Activated CD4-positive, alpha-beta T cell treated with anti-CD3 and anti-CD28 coated beads, Interleukin-10, Interleukin-2, amounts not matched to agents 100 ng/mL and 50 ng/mL, durations not matched to agents 16 hours and 8 hours (primary cell): ENCODE results near the gene ODAPH.
"Not testable (repeated sequence)": the region's sequence is repeated elsewhere in the genome, so short reads cannot be mapped to it uniquely, and the experiment has no call there.

Experiments used
- DNase-seq: peaks from one replicate; pipeline ENCODE4 v3.0.0-alpha.2; 2020

ODAPH gene, protein sequence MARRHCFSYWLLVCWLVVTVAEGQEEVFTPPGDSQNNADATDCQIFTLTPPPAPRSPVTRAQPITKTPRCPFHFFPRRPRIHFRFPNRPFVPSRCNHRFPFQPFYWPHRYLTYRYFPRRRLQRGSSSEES

DNA sequence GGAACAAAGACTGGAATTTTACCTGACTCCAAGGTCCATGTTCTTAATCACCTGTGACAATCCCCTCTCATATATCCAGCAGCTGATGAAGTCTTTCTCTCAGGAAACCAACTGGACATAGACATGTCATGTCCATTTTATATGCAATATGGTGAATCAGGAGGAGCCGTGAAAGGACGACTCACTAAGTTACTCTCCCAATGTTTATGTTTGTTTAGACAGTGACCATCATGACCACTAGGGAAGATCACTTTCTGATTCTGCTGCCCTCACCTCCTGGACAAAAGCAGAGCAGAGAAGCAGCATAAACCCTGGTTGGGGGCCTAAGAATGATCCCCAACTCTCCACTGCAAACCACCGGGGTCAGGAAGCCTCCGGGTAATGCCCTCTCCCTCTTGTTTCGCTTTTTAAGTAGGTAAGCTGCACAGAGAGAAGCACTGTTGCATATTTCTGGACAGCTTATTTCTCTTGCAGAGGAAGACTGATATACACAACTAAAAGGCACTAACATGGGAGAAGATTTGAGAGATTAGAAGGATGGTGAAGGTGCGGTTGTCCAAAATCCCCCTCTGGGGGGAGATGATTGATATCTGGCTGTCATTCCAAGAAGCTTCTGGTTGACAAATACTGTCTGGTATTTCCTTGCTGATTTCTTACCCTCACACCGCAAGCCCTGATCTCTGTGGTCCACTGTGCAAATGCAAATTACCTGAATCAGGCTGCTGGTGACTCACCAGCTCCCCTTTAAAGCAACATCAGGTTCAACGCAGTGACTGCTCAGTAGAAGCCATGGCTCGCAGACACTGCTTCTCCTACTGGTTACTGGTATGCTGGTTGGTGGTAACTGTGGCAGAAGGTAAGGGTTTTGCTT lies at the start of gene ODAPH:
ODAPH (plus strand) TSS at position 773 of the 871 bp plus-strand sequence; CDS start at position 790, 17 bp downstream.
- peak; percentile 79 for DNase-seq

DNA sequence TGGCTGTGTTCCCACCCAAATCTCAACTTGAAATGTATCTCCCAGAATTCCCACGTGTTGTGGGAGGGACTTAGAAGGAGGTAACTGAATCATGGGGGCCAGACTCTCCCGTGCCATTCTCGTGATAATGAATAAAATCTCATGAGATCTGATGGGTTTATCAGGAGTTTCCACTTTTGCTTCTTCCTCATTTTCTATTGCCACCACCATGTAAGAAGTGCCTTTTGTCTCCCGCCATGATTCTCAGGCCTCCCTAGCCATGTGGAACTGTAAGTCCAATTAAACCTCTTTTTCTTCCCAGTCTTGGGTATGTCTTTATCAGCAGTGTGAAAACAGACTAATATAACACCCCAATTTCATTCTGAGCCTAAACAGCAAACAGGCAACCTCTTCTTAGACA lies 46.3 kb upstream of the ODAPH start:
- DNase-seq = not testable (repeated sequence)

DNA sequence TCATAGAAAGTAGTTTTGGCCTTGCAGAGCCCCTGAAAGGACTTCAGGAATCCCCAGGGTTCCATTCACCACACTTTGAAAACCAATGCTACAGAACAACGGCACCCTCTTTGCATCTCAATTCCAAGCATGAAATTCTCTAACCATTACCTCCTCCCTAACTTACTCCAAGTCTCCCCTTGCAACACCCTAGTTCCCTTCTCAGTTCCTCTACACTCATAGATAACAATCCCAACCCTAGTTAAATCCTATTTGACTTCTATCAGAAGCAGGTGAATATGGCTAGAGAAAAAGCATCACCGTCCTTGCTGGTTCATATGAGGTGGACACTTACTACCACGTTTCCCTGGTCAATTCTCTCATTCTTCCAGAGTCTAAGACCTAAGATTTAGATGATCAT lies 44.0 kb upstream of the ODAPH start:
- no peak for DNase-seq

DNA sequence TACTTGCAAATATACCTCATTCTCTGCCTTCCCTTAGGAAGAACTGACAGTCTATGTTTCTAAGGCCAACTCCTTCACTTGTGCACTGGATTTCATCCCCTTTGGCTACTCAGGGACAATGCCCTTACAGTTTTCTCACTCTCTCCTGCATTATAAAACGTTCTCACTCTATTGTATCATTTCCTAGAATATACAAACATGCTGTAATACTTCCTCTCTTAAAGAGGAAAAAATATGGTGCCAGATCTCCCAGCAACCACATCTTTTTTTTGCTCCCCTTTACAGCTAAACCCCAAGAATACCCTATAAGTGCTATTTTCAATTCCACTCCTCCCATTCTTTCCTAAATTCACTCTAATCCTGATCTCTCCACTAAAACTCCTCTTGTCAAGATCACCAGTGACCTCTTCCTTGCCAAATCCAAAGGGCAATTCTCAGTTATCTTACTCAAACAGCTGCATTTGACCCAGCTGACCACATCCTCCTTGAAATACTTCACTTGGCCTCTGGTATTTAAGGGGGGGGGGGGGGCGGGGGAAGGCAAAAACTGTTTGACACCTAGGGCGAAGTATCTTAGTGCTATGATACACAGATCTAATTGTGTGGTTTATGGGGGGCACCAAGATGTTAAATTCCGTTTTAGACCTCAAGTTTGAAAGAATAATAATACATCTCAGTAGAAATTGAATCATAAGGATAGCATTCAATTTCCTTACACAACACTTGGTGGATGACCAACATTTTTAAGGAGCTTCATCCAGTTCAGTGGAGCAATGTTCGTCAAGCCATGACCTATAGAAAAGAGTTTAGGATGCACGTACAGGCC lies 43.3 kb upstream of the ODAPH start:
- peak; percentile 45 for DNase-seq

DNA sequence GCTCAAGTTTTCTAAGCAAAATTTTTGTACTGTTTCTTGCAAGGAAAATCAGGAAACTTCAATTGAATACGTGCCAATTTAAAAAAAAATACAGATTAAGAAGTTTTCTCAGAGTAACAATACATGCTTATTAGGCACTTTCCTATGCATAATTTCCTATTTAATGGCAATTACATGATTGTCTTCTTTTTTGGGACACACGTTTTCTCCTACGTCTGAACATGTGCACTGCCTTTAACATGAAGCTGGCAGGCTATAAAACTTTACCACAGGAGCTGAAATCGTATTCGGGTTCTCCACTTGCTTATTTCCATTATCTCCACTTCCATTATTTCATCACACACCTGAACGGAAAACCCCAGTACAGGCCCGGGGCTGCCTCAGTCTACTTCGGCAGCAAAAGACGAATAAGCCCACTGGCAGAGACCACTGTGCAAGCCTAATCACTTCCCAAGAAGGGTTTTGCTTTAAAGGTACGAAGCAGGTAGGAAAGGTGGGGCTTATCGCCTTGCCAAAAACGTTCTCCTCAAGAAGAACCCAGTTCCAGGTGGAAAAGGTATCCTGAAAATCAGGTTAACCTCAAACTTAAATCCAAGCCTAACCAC lies 42.2 kb upstream of the ODAPH start:
- DNase-seq = peak; percentile 3

DNA sequence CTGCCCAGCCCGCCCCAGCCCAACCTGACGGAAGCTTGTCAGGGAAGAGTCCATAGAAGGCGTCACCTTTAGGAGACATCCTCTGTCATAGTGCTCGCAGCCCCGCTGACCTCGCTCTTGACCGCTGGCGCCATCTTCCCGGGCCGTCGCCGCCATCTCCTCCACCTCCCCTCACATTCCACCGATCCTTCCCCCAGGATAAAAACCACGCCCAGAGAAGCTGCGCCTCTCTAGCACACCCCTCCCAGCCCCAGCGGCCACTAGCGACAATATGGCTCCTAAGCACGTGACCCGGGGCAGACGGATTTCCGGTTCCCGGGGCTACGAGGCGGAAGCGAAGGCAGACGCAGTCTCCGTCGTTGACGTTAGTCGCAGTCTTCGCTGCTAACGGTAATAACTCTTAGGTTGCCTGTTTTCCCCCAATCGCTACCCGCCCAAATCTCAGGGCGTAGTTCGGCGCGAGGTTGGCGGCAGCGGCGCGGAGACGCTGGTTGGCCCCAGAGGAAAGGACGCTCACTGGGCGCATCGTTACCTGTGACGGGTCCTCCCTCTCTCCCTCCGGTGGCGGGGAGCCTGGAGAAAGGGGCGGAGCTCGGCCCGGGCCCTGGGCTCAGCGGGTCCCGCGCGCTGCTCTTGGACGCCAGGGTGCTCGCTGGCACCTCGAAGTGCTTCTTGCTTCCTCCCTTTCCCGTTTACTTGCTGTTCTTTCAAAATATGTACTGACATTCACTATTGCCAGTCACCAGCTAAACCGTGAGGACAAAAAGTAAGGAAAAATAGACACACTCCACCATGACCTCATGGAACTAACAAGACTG lies 41.5 kb upstream of the ODAPH start, which contains the start of the genes RCHY1 and THAP6:
RCHY1 (minus strand) TSS at position 273 of the 818 bp plus-strand sequence; CDS start at position 156, 117 bp downstream.
THAP6 (plus strand) TSS at position 343 of the 818 bp plus-strand sequence. CDS start 980 bp downstream, outside the sequence.
- peak; percentile 96 for DNase-seq

DNA sequence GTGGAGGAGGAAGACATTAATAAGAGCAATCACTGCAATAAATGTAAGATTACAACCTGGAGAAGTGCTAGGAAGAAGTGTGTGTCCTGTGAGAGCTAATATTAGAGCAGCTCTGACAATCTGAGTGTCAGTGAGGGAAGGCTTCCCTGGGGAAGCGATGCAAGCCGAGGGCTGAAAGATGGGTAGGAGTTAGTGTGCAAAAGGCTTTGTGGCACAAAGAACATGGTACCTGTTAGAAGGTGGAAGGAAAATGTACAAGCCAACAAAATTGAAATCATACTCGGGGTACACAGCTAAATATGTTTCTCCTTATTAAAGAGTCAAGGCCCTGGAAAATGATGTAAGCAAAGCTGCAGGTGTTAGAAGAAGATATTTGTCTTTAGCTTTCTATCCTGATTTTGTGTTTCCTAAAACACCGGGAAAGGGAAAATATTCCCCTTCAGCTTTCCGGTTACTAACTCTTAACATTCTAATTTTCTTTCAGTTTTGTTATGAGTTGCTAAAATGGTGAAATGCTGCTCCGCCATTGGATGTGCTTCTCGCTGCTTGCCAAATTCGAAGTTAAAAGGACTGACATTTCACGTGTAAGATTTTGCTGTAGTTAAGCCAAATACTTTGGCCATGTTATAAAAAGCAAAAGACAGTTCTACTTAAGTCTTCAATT lies 40.8 kb upstream of the ODAPH start:
- DNase-seq = peak; percentile 63

DNA sequence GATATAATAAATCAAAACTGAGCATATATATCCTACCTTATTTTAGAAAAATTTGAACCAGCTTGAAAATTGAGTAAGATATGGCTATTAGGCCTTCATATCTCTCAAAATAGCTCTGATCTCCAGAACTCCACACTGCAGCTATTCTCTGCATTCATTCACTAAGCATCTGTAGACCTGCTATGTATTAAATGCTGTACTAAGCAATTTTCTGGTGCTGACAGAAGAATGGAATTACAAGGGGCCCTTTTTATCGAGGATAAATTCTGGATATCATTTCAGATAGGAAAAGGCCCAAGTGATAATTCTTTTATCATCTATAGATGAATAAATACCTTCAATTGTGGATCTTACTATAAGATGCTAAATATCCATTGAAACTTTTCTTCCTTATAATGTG lies 39.7 kb upstream of the ODAPH start:
- DNase-seq = no peak

DNA sequence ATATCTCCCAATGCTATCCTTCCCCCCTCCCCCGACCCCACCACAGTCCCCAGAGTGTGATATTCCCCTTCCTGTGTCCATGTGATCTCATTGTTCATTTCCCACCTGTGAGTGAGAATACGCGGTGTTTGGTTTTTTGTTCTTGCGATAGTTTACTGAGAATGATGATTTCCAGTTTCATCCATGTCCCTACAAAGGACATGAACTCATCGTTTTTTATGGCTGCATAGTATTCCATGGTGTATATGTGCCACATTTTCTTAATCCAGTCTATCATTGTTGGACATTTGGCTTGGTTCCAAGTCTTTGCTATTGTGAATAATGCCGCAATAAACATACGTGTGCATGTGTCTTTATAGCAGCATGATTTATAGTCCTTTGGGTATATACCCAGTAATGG lies 36.4 kb upstream of the ODAPH start:
- DNase-seq = not testable (repeated sequence)

DNA sequence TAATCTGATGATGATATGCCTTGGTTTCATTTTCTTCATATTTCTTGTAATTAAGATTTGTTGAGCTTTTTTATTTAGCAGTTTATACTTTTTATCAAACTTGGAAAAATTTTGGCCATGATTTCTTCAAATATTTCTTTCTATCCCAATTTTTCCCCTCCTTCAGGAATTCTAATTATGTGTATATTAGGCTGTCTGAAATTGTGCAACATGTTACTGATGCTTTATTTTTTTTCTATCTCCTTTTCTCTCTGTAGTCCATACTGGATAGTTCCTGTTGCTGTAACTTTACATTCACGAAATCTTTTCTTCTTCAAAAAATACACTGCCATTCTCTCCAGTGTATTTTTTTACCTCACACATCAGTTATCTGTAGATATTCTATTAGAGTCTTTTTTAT lies 30.8 kb upstream of the ODAPH start:
- no peak for DNase-seq

DNA sequence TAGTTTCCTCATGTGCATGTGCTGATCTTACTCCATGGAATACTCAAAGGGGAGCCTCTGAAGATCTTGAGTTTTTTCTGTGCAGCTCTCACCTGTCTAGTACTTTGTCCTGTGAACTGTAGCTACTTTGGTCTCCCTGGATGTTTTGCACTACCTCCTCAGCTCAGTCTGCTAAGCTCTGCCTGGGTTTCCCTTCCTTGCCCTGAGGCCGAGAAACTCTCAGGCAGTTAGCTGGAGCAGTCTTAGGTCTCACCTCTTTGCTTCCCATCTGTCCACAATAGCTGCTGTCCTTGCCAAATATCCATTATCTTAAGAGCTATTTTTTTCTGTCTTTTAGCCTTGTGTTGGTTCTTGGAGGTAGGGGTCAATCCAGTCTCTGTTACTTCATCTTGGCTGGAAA lies 30.0 kb upstream of the ODAPH start:
- no peak for DNase-seq

DNA sequence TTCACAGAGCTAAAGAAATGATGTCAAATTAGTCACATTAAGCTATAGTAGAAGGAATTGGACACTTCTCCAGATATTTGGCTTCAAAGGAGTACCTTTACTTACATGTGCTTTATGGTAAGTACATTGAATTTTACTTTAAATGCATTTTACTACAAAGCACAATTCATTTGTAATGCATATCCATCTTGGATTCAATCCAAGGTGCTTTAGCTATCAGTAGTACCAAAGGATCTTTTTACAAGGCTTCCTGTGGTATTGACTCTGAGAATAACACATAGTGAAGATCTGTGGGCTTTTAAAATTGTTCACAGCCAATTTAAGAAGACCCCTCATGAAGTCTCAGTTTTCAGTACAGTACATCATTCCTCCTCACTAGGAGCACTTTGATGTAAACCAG lies 28.4 kb upstream of the ODAPH start:
- DNase-seq = no peak

DNA sequence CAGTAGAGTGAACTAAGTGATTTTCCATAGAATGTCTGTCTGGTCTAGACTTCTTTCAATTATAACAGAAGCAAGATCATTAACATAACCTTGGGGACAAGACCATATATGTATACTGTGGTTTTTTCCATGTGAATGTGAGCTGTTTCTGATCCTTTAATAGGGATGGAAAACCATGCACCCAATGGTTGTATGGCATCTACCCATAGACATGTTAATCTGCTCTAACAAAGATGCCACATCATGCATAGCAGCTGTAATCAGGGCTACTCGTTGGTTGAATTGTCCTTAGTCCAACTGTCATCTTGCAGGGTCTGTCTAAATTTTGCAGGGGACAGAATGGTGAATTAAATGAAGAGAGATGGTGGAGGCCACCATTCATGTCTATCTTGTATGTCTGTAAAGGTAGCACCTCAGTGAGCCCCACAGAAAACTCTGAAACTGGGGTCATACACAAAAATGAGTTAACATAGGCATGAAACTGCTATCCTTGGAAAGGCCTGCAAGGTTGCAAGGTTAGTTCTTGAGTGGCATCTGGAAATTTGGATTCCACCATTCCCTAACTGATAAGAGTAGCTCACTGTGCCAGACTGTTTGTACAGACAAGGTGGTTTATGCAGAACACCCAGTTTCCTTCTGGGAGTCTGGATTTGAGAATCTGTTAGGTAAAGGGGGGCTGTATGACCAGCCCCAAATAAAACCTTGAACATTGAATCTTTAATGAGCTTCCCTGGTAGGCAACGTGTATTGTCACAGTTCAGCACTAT lies 25.1 kb upstream of the ODAPH start:
- no peak for DNase-seq

DNA sequence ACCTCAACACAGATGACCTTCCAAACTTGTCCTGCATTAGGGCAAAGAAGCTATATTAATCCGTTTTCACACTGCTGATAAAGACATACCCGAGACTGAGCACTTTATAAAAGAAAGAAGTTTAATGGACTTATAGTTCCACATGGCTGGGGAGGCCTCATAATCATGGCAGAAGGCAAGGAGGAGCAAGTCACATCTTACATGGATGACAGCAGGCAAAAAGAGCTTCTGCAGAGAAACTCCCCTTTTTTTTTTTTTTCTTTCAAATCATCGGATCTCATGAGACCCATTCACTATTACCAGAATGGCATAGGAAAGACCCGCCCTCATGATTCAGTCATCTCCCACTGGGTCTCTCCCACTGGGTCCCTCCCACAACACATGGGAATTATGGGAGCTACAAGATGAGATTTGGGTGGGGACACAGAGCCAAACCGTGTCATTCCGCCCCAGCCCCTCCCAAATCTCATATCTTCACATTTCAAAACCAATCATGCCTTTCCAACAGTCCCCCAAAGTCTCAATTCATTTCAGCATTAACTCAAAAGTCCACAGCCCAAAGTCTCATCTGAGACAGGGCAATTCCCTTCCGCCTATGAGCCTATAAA lies 24.2 kb upstream of the ODAPH start:
- DNase-seq = not testable (repeated sequence)

DNA sequence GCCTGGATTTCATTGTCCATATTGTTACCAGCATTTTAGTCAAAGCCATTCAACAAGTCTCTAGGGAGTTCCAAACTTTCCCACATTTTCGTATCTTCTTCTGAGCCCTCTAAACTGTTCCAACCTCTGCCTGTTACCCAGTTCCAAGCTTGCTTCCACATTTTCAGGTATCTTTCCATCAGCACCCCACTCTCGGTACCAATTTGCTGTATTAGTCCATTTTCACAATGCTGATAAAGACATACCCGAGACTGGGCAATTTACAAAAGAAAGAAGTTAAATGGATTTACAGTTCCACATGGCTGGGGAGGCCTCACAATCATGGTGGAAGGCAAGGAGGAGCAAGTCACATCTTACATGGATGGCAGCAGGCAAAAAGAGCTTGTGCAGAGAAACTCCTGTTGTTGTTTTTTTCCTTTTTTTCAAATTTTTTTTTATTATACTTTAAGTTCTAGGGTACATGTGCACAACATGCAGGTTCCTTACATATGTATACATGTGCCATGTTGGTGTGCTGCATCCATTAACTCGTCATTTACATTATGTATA lies 22.5 kb upstream of the ODAPH start:
- not testable (repeated sequence) for DNase-seq

DNA sequence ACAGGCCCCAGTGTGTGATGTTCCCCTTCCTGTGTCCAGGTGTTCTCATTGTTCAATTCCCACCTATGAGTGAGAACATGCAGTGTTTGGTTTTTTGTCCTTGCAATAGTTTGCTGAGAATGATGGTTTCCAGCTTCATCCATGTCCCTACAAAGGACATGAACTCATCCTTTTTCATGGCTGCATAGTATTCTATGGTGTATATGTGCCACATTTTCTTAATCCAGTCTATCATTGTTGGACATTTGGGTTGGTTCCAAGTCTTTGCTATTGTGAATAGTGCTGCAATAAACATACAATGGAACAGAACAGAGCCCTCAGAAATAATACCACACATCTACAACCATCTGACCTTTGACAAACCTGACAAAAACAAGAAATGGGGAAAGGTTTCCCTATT lies 21.9 kb upstream of the ODAPH start:
- not testable (repeated sequence) for DNase-seq

DNA sequence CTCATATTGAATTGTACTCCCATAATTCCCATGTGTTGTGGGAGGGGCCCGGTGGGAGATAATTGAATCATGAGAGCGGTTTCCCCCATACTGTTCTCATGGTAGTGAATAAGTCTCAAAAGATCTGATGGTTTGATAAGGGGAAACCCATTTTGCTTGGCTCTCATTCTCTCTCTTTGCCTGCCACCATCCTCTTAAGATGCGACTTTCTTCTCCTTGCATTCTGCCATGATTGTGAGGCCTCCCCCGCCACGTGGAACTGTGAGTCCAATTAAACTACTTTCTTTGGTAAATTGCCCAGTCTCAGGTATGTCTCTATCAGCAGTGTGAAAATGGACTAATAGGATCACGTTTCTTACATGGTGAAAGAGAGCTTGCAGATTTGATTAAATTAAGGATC lies 18.6 kb upstream of the ODAPH start:
- not testable (repeated sequence) for DNase-seq

DNA sequence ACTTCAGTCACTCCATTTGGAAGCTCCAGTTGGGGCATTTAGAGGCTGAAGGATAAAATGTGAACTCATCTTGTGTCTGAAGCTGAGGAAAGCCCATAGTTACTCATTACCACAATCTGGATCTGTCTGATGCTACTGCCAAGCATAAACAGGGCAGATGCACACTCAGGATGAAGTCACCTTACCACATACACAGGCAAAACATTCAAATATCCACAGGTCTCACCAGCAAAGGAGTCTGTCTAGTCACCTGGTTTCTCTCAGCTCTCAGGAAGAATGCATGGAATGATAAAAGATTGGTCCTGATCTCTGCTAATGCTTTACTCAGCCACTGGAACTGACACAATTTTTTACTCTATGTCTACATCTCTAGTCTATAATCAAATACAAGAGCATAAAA lies 13.0 kb upstream of the ODAPH start:
- peak; percentile 13 for DNase-seq

DNA sequence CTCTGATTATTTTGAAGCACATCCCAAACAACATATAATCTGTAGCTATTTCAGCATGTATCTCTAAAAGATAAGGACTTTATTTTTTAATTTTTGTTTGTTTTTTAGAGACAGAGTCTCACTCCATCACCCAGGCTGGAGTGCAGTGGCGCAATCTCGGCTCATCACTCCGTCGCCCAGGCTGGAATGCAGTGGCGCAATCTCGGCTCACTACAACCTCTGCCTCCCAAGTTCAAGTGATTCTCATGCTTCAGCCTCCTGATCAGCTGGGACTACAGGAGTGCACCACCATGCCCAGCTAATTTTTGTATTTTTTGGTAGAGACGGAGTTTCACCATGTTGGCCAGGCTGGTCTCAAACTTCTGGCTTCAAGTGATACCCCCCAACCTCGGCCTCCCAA lies 11.6 kb upstream of the ODAPH start:
- DNase-seq = not testable (repeated sequence)

DNA sequence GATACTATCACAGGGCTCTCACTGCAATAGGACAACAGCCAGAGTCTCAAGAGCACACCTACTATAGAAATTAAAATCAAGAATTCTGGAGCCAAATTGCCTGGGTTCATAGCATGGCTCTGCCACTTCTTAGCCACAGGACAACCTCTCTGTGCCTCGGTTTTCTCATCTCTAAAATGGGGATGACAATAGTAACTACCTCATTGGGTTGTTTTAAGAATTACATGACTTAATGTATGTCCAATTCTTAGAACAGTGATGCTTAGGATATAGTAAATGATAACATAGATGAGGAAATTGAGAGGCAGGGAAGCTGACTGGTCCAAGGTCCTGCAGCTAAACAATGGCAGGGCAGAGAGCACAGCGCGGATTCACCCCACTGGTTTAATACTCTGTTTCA lies 11.0 kb upstream of the ODAPH start:
- DNase-seq = no peak
